RWPE2 (cell line): Measurements from ENCODE around the gene C19orf44.

Experiments used
- ATAC-seq: fragments of 200-7000 bp; cut with Tn5 transposase; 3 replicates; pipeline ENCODE4 v1.9.1; 2021; ENCODE audit warnings: low read depth
- DNase-seq: peaks from one replicate; pipeline ENCODE4 v3.0.0-alpha.2; 2020; ENCODE audit warnings: low spot score
- H3K27ac ChIP-seq: fragments of 450-650 bp; 2 replicates; pipeline ENCODE4 v1.5.1; 2017; ENCODE audit warnings: mild to moderate bottlenecking; ENCODE audit not compliant: poor library complexity, severe bottlenecking
- H3K27me3 ChIP-seq: fragments of 250-450 bp; sonication (Bioruptor Pico); 2 replicates; pipeline ENCODE4 v1.5.1; 2021; ENCODE audit warnings: mild to moderate bottlenecking, moderate library complexity; ENCODE audit not compliant: insufficient read depth, poor library complexity, severe bottlenecking
- H3K36me3 ChIP-seq: fragments of 250-450 bp; sonication (Bioruptor Pico); 2 replicates; pipeline ENCODE4 v1.5.1; 2020; ENCODE audit warnings: low read depth, mild to moderate bottlenecking, moderate library complexity
- H3K4me1 ChIP-seq: fragments of 250-450 bp; sonication (Bioruptor Pico); 2 replicates; pipeline ENCODE4 v1.5.1; 2021; ENCODE audit warnings: mild to moderate bottlenecking, moderate library complexity; ENCODE audit not compliant: insufficient read depth, poor library complexity, severe bottlenecking
- H3K4me3 ChIP-seq: fragments of 250-450 bp; sonication (Bioruptor Pico); 2 replicates; pipeline ENCODE4 v1.5.1; 2021; ENCODE audit warnings: mild to moderate bottlenecking, moderate library complexity; ENCODE audit not compliant: severe bottlenecking
- H3K9me3 ChIP-seq: fragments of 250-450 bp; sonication (Bioruptor Pico); 2 replicates; pipeline ENCODE4 v1.5.1; 2021; ENCODE audit warnings: mild to moderate bottlenecking, moderate library complexity; ENCODE audit not compliant: severe bottlenecking
- TF ChIP-seq, protein P1 (sequence below): fragments of 450-650 bp; IDR thresholded peaks from one replicate; pipeline ENCODE4 v1.5.1; 2017; ENCODE audit warnings: mild to moderate bottlenecking, moderate library complexity; ENCODE audit not compliant: poor library complexity, severe bottlenecking

The C19orf44 gene

DNA sequence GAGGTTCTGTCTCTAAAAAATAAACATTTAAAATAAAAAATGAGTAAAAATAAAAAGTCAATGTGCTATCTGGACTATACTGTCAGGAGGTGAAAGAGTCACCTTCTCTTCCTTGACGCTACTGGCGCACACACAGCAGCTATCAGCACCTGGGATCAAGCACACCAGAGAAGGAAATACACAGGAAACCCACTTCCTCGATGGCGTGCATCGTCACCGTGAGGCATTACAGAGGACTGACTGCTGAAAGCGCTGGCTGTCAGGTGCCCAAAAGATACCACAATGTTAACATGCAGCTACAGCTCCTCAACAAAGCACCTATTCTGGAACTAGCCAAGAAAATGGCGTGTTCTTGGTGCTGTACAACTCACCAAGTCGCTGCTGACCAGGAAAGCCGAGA, 70.0 kb downstream of the C19orf44 start:
- Histone ChIP-seq H3K4me3 (no peak overlapping the region), H3K27ac (no peak overlapping the region), H3K36me3 (peaks cover 92% of the 10 kb centered on the region), H3K9me3 (no peaks in the 10 kb centered on the region), H3K4me1 (peaks cover 11% of the 10 kb centered on the region), H3K27me3 (no peaks in the 10 kb centered on the region)
- ATAC-seq: no peak
- DNase-seq: no peak
- TF ChIP-seq, protein P1, sequence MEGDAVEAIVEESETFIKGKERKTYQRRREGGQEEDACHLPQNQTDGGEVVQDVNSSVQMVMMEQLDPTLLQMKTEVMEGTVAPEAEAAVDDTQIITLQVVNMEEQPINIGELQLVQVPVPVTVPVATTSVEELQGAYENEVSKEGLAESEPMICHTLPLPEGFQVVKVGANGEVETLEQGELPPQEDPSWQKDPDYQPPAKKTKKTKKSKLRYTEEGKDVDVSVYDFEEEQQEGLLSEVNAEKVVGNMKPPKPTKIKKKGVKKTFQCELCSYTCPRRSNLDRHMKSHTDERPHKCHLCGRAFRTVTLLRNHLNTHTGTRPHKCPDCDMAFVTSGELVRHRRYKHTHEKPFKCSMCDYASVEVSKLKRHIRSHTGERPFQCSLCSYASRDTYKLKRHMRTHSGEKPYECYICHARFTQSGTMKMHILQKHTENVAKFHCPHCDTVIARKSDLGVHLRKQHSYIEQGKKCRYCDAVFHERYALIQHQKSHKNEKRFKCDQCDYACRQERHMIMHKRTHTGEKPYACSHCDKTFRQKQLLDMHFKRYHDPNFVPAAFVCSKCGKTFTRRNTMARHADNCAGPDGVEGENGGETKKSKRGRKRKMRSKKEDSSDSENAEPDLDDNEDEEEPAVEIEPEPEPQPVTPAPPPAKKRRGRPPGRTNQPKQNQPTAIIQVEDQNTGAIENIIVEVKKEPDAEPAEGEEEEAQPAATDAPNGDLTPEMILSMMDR: no peak

DNA sequence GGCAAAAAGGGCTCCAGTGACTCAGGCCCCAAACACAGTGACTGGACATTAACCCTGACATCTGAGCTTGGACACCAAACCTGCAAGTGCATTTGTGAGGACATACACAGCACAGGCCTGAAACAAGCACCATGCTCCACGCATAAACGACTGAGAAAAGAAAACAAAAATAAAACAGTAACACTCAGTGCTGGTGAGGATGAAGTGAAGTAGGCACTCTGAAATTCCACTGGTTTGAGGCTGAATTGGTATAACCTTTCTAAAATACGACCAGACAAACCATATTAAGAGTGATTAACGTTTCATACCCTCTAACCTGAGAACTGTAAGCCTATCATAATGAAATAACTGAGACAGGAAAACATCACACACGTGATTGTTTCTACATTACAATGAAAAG, 70.5 kb downstream of the C19orf44 start:
- peaks cover 11% of the 10 kb centered on the region for H3K4me1 ChIP-seq
- peaks cover 86% of the 10 kb centered on the region for H3K36me3 ChIP-seq
- no peak for DNase-seq
- TF ChIP-seq, protein P1: no peak
- no peaks in the 10 kb centered on the region for H3K9me3 ChIP-seq
- H3K27me3 ChIP-seq: no peaks in the 10 kb centered on the region
- ATAC-seq: no peak
- H3K4me3 ChIP-seq: no peak overlapping the region
- H3K27ac ChIP-seq: no peak overlapping the region

DNA sequence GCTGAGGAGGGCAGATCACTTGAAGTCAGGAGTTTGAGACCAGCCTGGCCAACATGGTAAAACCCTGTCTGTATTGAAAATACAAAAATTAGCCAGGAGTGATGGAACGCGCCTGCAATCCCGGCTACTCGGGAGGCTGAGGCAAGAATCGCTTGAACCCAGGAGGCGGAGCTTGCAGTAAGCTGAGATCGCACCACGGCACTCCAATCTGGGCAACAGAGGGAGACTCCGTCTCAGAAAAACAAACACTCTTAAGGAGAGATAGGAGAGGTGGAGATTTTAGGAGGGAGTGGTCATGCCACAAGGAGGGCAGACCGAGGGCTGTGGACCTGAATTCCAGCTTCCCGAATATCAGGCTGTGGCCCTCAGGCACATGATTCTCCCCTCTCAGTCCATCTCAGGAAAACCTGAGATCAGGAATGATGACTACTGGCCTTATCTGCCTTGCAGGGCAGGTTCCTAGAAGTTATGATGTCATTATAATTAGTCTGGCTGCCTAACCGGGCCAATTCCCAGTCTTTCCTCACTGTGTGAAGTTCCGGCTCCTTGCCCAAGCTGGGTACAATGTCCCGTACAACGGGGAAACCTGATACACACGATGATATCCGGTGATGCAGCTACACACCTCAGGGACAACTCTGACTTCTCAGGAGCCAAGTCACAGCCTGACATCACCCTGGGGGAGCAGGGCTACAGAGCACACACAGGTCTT, 73.6 kb downstream of the C19orf44 start:
- no peaks in the 10 kb centered on the region for H3K27me3 ChIP-seq
- peaks cover 55% of the 10 kb centered on the region for H3K36me3 ChIP-seq
- peak overlapping the region; percentile 40 for H3K27ac ChIP-seq
- H3K4me1 ChIP-seq: peaks cover 15% of the 10 kb centered on the region
- no peak for DNase-seq
- TF ChIP-seq, protein P1: no peak
- no peak overlapping the region for H3K4me3 ChIP-seq
- ATAC-seq: no peak
- H3K9me3 ChIP-seq: no peaks in the 10 kb centered on the region
